GM23248 (cell line): ENCODE measurements around the gene PPP4R3A. TPM values are rescaled to one million over a fixed set of nuclear protein-coding genes. Genes with fewer than 3 reads are reported as not detected.

Source experiments
- DNase-seq: peaks from one replicate; pipeline ENCODE4 v3.0.0-alpha.2; 2015
- H2AFZ ChIP-seq: fragments of 200-600 bp; sonication (generic); 2 replicates; pipeline ENCODE4 v1.6.1; 2016; ENCODE audit warnings: antibody characterized with exemption
- H3F3A ChIP-seq: fragments of 200-600 bp; sonication (generic); 2 replicates; pipeline ENCODE4 v1.6.1; 2016; ENCODE audit warnings: mild to moderate bottlenecking, antibody characterized with exemption, mixed run types; ENCODE audit not compliant: insufficient read depth
- H3K27ac ChIP-seq: fragments of 200-600 bp; sonication (generic); 2 replicates; pipeline ENCODE4 v1.5.1; 2016; ENCODE audit warnings: mild to moderate bottlenecking
- H3K27me3 ChIP-seq: fragments of 200-600 bp; sonication (generic); replicated peaks from 2 replicates; pipeline ENCODE4 v1.6.1; 2016; ENCODE audit warnings: mild to moderate bottlenecking; ENCODE audit not compliant: insufficient read depth
- H3K36me3 ChIP-seq: fragments of 200-600 bp; sonication (generic); 2 replicates; pipeline ENCODE4 v1.6.1; 2016; ENCODE audit warnings: low read depth, mild to moderate bottlenecking
- H3K4me1 ChIP-seq: fragments of 200-600 bp; sonication (generic); 2 replicates; pipeline ENCODE4 v1.6.1; 2016; ENCODE audit warnings: mild to moderate bottlenecking; ENCODE audit not compliant: insufficient read depth
- H3K4me2 ChIP-seq: fragments of 200-600 bp; sonication (generic); one replicate; pipeline ENCODE4 v1.6.1; 2016; ENCODE audit warnings: mild to moderate bottlenecking; ENCODE audit not compliant: unreplicated experiment
- H3K4me3 ChIP-seq: fragments of 200-600 bp; sonication (generic); 2 replicates; pipeline ENCODE4 v1.5.1; 2016; ENCODE audit warnings: mild to moderate bottlenecking
- H3K79me2 ChIP-seq: fragments of 200-600 bp; sonication (generic); 2 replicates; pipeline ENCODE4 v1.6.1; 2016; ENCODE audit warnings: mild to moderate bottlenecking; ENCODE audit not compliant: insufficient read depth
- H3K9ac ChIP-seq: fragments of 200-600 bp; sonication (generic); 2 replicates; pipeline ENCODE4 v1.6.1; 2016; ENCODE audit warnings: mild to moderate bottlenecking
- H3K9me2 ChIP-seq: fragments of 200-600 bp; sonication (generic); 2 replicates; pipeline ENCODE4 v1.6.1; 2016; ENCODE audit warnings: mixed run types, mild to moderate bottlenecking, moderate library complexity; ENCODE audit not compliant: insufficient read depth
- H3K9me3 ChIP-seq: fragments of 200-600 bp; sonication (generic); one replicate; pipeline ENCODE4 v1.6.1; 2017; ENCODE audit warnings: low read depth
- H4K20me1 ChIP-seq: fragments of 200-600 bp; sonication (generic); 2 replicates; pipeline ENCODE4 v1.6.0; 2016; ENCODE audit not compliant: insufficient read depth
- EZH2 ChIP-seq: fragments of 200-600 bp; sonication (generic); IDR thresholded peaks from 2 replicates; pipeline ENCODE4 v1.6.1; 2018; ENCODE audit warnings: antibody characterized with exemption, mild to moderate bottlenecking; ENCODE audit not compliant: insufficient read depth, poor library complexity, severe bottlenecking
- EZH2phosphoT487 ChIP-seq: fragments of 200-600 bp; sonication (generic); IDR thresholded peaks from 2 replicates; pipeline ENCODE4 v1.6.1; 2018; ENCODE audit warnings: antibody characterized with exemption, moderate library complexity, mild to moderate bottlenecking, low read depth; ENCODE audit not compliant: insufficient read depth
- WGBS, 2 experiments: methylation state at CpG; one replicate each; pipeline ENCODE4 v1.1.6; 2015 to 2017; ENCODE audit warnings: low lambda C conversion rate in 2 of 2, low coverage in 1 of 2; ENCODE audit errors: missing lambda C conversion rate in 2 of 2; 5-methylcytosine and 5-hydroxymethylcytosine counted together
- in situ Hi-C: fragments of 300-500 bp; cut with MboI; formaldehyde crosslinking; loops from 2 replicates; pipeline ENCODE4 v1.15.0; 2020
- polyA plus RNA-seq: library from polyadenylated mRNA; unstranded; fragments of >200 nt; fragmentation: Nextera tagmentation; extraction: Ambion mirVana; gene quantifications from 2 replicates; pipeline ENCODE4 v1.2.1, GENCODE V29; 2016
- total RNA-seq: library from RNA; depleted of rRNA; stranded (reverse); fragments of >200 nt; shearing (Covaris generic); gene quantifications from 2 replicates; pipeline ENCODE4 v1.2.3, GENCODE V29; 2014

PPP4R3A gene
- total and polyA plus RNA-seq, 2 experiments from 2014 or later, result 18.0 to 41.1 TPM

DNA sequence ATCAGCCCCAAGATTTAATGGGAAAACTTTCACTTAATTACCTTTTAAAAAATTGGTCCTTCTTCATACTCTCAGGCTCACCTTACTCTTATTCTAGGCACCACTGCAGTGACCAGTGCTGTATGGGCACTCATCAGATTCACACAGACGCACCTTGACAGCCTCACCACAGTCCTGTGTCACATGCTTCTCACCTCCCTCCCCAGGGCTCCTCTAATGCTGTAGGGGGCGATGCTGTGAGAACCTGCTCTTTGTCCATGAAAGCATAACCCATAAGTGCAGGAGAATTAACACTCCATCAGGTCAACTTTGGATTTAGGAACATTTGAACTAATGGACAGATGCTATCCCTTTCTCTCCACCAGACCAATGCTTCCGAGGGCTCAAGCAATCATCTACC, 13.9 kb upstream of the PPP4R3A start:
- Histone ChIP-seq H3K4me1 (no peaks in the 10 kb centered on the region), H3K9ac (no peak overlapping the region), H4K20me1 (no peaks in the 10 kb centered on the region), H3F3A (no peaks in the 10 kb centered on the region), H3K9me2 (no peaks in the 10 kb centered on the region), H3K4me2 (no peak overlapping the region), H3K36me3 (no peaks in the 10 kb centered on the region), H2AFZ (no peak overlapping the region), H3K27me3 (no peaks in the 10 kb centered on the region), H3K27ac (no peak overlapping the region), H3K79me2 (no peaks in the 10 kb centered on the region), H3K4me3 (no peak overlapping the region), H3K9me3 (no peaks in the 10 kb centered on the region)
- DNase-seq, result no peak
- in situ Hi-C loops, result no loop called here
- 88 to 94% methylated on average over 3 of the region's 3 CpGs for WGBS, 2 experiments
- TF ChIP-seq EZH2phosphoT487 (no peak), EZH2 (no peak)

DNA sequence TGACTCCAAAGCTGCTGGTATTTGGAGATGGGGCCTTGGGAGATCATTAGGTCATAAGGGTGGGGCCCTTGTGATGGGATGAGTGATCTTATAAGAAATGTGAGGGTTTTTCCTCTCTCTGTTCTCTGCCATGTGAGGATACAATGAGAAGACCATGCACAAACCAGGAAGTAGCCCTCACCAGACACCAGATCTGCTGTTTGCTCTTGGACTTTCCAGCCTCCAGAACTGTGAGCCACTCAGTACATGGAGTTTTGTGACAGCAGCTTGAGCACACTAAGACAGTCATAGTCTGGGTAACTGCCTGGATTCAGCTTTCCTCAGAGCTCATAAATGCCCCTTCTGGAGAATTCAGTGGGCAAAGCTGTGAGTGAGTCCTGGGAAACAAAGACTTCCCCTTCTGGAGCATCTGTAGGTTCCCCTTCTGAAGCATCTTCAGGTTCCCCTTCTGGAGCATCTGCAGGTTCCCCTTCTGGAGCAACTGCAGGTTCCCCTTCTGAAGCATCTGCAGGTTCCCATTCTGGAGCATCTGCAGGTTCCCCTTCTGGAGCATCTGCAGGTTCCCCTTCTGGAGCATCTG, 11.0 kb upstream of the PPP4R3A start:
- no peak overlapping the region for H3K4me2 ChIP-seq
- DNase-seq, result no peak
- in situ Hi-C loops, result no loop called here
- H3K4me1 ChIP-seq, result no peaks in the 10 kb centered on the region
- no peaks in the 10 kb centered on the region for H3F3A ChIP-seq
- no peak overlapping the region for H3K4me3 ChIP-seq
- H3K9ac ChIP-seq, result no peak overlapping the region
- H3K79me2 ChIP-seq, result no peaks in the 10 kb centered on the region
- no peaks in the 10 kb centered on the region for H3K27me3 ChIP-seq
- H3K9me3 ChIP-seq, result no peaks in the 10 kb centered on the region
- no peaks in the 10 kb centered on the region for H3K36me3 ChIP-seq
- no peak overlapping the region for H2AFZ ChIP-seq
- no peaks in the 10 kb centered on the region for H3K9me2 ChIP-seq
- H4K20me1 ChIP-seq, result no peaks in the 10 kb centered on the region
- TF ChIP-seq EZH2, result no peak
- no peak overlapping the region for H3K27ac ChIP-seq

DNA sequence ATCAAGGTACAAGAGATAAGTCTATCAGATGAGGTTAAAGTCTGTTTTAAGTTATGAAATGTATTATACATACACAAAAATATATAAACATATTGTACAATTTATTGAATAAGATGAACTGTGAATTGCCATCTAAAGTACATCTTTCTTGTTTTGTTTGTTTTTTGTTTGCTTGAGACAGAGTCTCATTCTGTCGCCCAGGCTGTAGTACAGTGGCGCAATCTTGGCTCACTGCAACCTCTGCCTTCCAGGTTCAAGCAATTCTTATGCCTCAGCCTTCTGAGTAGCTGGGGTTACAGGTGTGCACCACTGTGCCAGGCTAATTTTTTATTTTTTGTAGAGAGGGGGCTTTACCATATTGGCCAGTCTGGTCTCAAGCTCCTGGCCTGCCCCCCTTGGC, 10.0 kb upstream of the PPP4R3A start:
- no peaks in the 10 kb centered on the region for H3K9me3 ChIP-seq
- H3K9me2 ChIP-seq, result no peaks in the 10 kb centered on the region
- no peak overlapping the region for H3K9ac ChIP-seq
- H3K4me1 ChIP-seq, result no peaks in the 10 kb centered on the region
- H3K4me3 ChIP-seq, result no peak overlapping the region
- H3K27ac ChIP-seq, result no peak overlapping the region
- WGBS, 2 experiments, result 72 to 86% methylated on average over 2 of the region's 2 CpGs
- H3K27me3 ChIP-seq, result no peaks in the 10 kb centered on the region
- no peak overlapping the region for H3K4me2 ChIP-seq
- no peaks in the 10 kb centered on the region for H4K20me1 ChIP-seq
- in situ Hi-C loops, result no loop called here
- H3F3A ChIP-seq, result no peaks in the 10 kb centered on the region
- DNase-seq, result no peak
- TF ChIP-seq EZH2phosphoT487 (no peak), EZH2 (no peak)
- H2AFZ ChIP-seq, result no peak overlapping the region
- no peaks in the 10 kb centered on the region for H3K79me2 ChIP-seq
- no peaks in the 10 kb centered on the region for H3K36me3 ChIP-seq

DNA sequence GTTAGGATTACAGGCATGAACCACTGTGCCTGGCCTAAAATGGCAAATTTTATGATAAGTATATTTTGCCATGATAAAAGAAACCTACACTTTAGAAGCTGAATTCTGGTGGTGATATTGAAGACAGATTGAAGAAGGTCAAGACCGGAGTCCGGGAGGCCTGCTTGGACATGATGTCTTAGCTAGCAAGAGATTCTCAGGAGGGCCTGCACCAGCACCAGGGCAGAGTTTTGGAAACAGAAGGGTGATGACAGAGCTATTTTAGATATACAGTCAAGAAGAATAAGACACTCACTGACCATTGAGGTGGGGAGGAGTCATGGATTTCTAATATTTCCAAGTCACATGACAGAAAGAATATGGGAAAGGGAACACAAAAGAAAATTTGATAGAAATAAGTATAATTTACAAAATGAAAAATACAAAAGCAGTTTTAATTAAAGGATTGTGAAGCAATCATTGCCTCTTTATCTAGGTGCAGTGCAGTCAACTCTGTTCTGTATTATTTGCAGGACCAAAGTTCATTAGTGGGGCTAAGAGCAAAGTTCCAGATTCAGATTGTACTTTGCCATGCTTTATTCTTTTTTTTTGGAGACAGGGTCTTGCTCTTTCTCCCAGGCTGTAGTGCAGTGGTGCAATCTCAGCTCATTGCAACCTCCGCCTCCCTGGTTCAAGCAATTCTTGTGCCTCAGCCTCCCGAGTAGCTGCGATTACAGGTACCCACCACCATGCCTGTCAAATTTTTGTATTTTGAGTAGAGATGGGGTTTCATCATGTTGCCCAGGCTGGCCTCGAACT, 9.3 kb upstream of the PPP4R3A start:
- Histone ChIP-seq H3K79me2 (no peaks in the 10 kb centered on the region), H2AFZ (no peak overlapping the region), H3K4me2 (no peak overlapping the region), H3K9ac (no peak overlapping the region), H3K9me3 (no peaks in the 10 kb centered on the region), H3K9me2 (no peaks in the 10 kb centered on the region), H3K36me3 (no peaks in the 10 kb centered on the region), H3F3A (no peaks in the 10 kb centered on the region), H3K27me3 (no peaks in the 10 kb centered on the region), H3K4me3 (no peak overlapping the region), H3K27ac (no peak overlapping the region), H3K4me1 (no peaks in the 10 kb centered on the region), H4K20me1 (no peaks in the 10 kb centered on the region)
- 83% methylated on average over 6 of the region's 6 CpGs for WGBS, 2 experiments
- in situ Hi-C loops, result no loop called here
- TF ChIP-seq EZH2phosphoT487 (no peak), EZH2 (no peak)
- DNase-seq, result no peak
